ENCODE measurements around the gene MT1E. TPM values are rescaled to one million over a fixed set of nuclear protein-coding genes. Genes with fewer than 3 reads are reported as not detected.

MT1E gene
- total and polyA plus RNA-seq, 2 of the 13 experiments (the other 11 are each of a cell fraction or from before 2014, with no cell fraction given): 110 to 1,072 TPM

DNA sequence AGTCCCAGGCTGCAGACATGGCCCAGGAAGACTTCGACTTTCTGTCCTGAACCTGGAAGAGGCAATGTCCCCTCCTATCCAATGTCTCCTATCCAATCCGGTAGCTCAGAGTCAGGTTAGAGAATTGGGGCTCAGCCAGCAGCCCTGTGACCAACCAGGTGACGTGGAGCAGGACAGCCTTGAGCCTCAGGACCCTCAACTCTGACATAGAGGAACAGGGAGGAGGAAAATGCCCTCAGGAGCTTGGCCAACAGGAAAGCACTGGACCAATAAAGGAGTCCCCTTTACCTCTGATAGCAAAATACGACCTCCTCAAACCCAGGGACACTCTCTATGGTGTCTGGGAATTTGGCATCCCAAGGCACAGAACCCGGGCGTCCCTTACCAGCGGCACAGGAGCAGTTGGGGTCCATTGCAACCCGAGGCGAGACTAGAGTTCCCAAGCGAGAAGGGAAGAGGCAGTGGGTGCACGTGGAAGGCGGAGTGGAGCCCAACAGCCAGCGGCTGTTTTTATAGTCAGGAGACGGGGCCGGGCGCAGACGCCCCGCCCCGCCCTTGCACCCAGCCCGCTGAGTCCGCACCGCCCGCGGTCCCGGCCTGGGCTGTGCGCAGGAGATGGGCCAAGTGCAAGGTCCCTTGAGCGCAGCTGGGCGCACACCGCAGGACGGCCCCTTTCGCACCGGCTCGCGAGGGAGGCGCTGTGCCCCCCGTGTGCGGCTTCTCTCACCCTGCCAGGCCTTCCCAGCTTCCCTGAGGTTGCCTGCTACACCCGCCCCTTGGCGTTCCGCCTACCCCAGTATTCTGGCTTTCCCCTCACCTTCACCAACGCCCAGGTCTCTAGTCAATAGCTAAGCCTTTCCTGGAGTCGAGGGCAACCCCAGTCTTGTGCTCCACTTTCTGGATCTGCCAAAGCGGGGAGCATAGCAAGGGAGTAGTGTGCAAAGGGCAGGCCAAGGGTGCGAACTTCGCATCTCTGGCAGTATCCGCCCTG lies 42.3 kb downstream of the MT1E start, which contains the start of gene MT1G (continued):
- no peak for TF ChIP-seq RBM39 (IDR thresholded peaks at IDR 0.05; ENCODE audit: low read depth, low read length, poor library complexity, severe bottlenecking)
- no peak for TF ChIP-seq AHR (CRISPR knock-in tag; IDR thresholded peaks at IDR 0.05)
- TF ChIP-seq, protein P1, sequence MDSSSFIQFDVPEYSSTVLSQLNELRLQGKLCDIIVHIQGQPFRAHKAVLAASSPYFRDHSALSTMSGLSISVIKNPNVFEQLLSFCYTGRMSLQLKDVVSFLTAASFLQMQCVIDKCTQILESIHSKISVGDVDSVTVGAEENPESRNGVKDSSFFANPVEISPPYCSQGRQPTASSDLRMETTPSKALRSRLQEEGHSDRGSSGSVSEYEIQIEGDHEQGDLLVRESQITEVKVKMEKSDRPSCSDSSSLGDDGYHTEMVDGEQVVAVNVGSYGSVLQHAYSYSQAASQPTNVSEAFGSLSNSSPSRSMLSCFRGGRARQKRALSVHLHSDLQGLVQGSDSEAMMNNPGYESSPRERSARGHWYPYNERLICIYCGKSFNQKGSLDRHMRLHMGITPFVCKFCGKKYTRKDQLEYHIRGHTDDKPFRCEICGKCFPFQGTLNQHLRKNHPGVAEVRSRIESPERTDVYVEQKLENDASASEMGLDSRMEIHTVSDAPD (CRISPR knock-in tag; IDR thresholded peaks at IDR 0.05): no peak
- TF ChIP-seq ZNF678 (CRISPR knock-in tag; IDR thresholded peaks at IDR 0.05): no peak
- no peak for TF ChIP-seq FOXP1 (IDR thresholded peaks at IDR 0.05)
- no peak for TF ChIP-seq FOXP1 (CRISPR knock-in tag; IDR thresholded peaks at IDR 0.05)
- no peak for TF ChIP-seq KDM6A (CRISPR knock-in tag; IDR thresholded peaks at IDR 0.05; ENCODE audit: low read depth)
- no peak for TF ChIP-seq RBAK (CRISPR knock-in tag; IDR thresholded peaks at IDR 0.05)
- no peak for TF ChIP-seq BHLHE40 (IDR thresholded peaks at IDR 0.05; ENCODE audit: low read length)
- TF ChIP-seq, protein P2, sequence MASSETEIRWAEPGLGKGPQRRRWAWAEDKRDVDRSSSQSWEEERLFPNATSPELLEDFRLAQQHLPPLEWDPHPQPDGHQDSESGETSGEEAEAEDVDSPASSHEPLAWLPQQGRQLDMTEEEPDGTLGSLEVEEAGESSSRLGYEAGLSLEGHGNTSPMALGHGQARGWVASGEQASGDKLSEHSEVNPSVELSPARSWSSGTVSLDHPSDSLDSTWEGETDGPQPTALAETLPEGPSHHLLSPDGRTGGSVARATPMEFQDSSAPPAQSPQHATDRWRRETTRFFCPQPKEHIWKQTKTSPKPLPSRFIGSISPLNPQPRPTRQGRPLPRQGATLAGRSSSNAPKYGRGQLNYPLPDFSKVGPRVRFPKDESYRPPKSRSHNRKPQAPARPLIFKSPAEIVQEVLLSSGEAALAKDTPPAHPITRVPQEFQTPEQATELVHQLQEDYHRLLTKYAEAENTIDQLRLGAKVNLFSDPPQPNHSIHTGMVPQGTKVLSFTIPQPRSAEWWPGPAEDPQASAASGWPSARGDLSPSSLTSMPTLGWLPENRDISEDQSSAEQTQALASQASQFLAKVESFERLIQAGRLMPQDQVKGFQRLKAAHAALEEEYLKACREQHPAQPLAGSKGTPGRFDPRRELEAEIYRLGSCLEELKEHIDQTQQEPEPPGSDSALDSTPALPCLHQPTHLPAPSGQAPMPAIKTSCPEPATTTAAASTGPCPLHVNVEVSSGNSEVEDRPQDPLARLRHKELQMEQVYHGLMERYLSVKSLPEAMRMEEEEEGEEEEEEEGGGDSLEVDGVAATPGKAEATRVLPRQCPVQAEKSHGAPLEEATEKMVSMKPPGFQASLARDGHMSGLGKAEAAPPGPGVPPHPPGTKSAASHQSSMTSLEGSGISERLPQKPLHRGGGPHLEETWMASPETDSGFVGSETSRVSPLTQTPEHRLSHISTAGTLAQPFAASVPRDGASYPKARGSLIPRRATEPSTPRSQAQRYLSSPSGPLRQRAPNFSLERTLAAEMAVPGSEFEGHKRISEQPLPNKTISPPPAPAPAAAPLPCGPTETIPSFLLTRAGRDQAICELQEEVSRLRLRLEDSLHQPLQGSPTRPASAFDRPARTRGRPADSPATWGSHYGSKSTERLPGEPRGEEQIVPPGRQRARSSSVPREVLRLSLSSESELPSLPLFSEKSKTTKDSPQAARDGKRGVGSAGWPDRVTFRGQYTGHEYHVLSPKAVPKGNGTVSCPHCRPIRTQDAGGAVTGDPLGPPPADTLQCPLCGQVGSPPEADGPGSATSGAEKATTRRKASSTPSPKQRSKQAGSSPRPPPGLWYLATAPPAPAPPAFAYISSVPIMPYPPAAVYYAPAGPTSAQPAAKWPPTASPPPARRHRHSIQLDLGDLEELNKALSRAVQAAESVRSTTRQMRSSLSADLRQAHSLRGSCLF (CRISPR knock-in tag; IDR thresholded peaks at IDR 0.05; ENCODE audit: borderline replicate concordance): no peak
- TF ChIP-seq, protein P3, sequence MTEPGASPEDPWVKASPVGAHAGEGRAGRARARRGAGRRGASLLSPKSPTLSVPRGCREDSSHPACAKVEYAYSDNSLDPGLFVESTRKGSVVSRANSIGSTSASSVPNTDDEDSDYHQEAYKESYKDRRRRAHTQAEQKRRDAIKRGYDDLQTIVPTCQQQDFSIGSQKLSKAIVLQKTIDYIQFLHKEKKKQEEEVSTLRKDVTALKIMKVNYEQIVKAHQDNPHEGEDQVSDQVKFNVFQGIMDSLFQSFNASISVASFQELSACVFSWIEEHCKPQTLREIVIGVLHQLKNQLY (CRISPR knock-in tag; IDR thresholded peaks at IDR 0.05): no peak; the same call in 1 of the 2 replicates
- TF ChIP-seq, protein P4, sequence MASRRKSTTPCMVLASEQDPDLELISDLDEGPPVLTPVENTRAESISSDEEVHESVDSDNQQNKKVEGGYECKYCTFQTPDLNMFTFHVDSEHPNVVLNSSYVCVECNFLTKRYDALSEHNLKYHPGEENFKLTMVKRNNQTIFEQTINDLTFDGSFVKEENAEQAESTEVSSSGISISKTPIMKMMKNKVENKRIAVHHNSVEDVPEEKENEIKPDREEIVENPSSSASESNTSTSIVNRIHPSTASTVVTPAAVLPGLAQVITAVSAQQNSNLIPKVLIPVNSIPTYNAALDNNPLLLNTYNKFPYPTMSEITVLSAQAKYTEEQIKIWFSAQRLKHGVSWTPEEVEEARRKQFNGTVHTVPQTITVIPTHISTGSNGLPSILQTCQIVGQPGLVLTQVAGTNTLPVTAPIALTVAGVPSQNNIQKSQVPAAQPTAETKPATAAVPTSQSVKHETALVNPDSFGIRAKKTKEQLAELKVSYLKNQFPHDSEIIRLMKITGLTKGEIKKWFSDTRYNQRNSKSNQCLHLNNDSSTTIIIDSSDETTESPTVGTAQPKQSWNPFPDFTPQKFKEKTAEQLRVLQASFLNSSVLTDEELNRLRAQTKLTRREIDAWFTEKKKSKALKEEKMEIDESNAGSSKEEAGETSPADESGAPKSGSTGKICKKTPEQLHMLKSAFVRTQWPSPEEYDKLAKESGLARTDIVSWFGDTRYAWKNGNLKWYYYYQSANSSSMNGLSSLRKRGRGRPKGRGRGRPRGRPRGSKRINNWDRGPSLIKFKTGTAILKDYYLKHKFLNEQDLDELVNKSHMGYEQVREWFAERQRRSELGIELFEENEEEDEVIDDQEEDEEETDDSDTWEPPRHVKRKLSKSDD (CRISPR knock-in tag; IDR thresholded peaks at IDR 0.05; ENCODE audit: low read depth): no peak
- TF ChIP-seq ZNF879 (CRISPR knock-in tag; IDR thresholded peaks at IDR 0.05): 0 out of 2 replicates have a peak, but pooled peaks have one; percentile 70
- TF ChIP-seq KLF6 (CRISPR knock-in tag; IDR thresholded peaks at IDR 0.05): no peak
- no peak for TF ChIP-seq ZNF180 (CRISPR knock-in tag; IDR thresholded peaks at IDR 0.05; ENCODE audit: borderline replicate concordance, low read depth)
- TF ChIP-seq PHF5A (CRISPR knock-in tag; IDR thresholded peaks at IDR 0.05; ENCODE audit: low read depth, unreplicated experiment): no peak
- no peak for TF ChIP-seq RAD51 (IDR thresholded peaks at IDR 0.05; ENCODE audit: borderline replicate concordance)

Measured in HepG2 (cell line).